Esophagus (tissue), 2 donors: ENCODE measurements around the gene WIPF1. TPM values are rescaled to one million over a fixed set of nuclear protein-coding genes. Genes with fewer than 3 reads are reported as not detected.

Source experiments
- H3K27ac ChIP-seq, 2 donors: one replicate each; pipeline ENCODE4 v1.5.1; 2013; ENCODE audit warnings: low read depth in 2 of 2, mild to moderate bottlenecking in 2 of 2, inconsistent platforms in 1 of 2, low read length in 1 of 2, moderate library complexity in 1 of 2
- H3K27me3 ChIP-seq, 2 donors: one replicate each; pipeline ENCODE4 v1.6.1; 2013; ENCODE audit warnings: low read length in 2 of 2, control low read depth in 1 of 2, mild to moderate bottlenecking in 1 of 2; ENCODE audit not compliant: insufficient read depth in 2 of 2, control insufficient read depth in 1 of 2
- H3K36me3 ChIP-seq, 2 donors: one replicate each; pipeline ENCODE4 v1.6.1; 2013; ENCODE audit warnings: low read length in 1 of 2; ENCODE audit not compliant: control insufficient read depth in 2 of 2, insufficient read depth in 2 of 2
- H3K4me1 ChIP-seq, 2 donors: one replicate each; pipeline ENCODE4 v1.6.1; 2013; ENCODE audit warnings: low read length in 1 of 2; ENCODE audit not compliant: control insufficient read depth in 2 of 2, insufficient read depth in 2 of 2
- H3K4me3 ChIP-seq, 2 donors: one replicate each; pipeline ENCODE4 v1.5.1; 2013; ENCODE audit warnings: low read length in 2 of 2, mild to moderate bottlenecking in 2 of 2, low read depth in 1 of 2, moderate library complexity in 1 of 2
- H3K9me3 ChIP-seq, 2 donors: one replicate each; pipeline ENCODE4 v1.6.1; 2013; ENCODE audit warnings: mild to moderate bottlenecking in 2 of 2, low read depth in 1 of 2, low read length in 1 of 2, moderate library complexity in 1 of 2; ENCODE audit not compliant: control insufficient read depth in 2 of 2, insufficient read depth in 1 of 2
- WGBS, 2 donors: extraction: QIAGEN DNeasy Blood & Tissue Kit; methylation state at CpG; one replicate each; pipeline ENCODE4 v1.1.7; 2013; 5-methylcytosine and 5-hydroxymethylcytosine counted together
- polyA plus RNA-seq, 2 donors: library from polyadenylated mRNA; stranded (reverse); fragments of 200-250 nt; gene quantifications; one replicate each; pipeline ENCODE4 v1.2.3, GENCODE V29; 2013
- donor health status: healthy with polysubstance abuse.
- donor health status: Bipolar disorder and iron deficiency.

Gene WIPF1, protein sequence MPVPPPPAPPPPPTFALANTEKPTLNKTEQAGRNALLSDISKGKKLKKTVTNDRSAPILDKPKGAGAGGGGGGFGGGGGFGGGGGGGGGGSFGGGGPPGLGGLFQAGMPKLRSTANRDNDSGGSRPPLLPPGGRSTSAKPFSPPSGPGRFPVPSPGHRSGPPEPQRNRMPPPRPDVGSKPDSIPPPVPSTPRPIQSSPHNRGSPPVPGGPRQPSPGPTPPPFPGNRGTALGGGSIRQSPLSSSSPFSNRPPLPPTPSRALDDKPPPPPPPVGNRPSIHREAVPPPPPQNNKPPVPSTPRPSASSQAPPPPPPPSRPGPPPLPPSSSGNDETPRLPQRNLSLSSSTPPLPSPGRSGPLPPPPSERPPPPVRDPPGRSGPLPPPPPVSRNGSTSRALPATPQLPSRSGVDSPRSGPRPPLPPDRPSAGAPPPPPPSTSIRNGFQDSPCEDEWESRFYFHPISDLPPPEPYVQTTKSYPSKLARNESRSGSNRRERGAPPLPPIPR
- polyA plus RNA-seq: 1 to 10 TPM; 3.9 to 4.8 TPM

GRCh38 chr2:174597345-174598047 is at the start of gene WIPF1:
WIPF1 (minus strand) TSS chr2:174597804; CDS start chr2:174585573, 12,231 bp downstream.
- WGBS, 2 donors: 49 to 56% methylated on average over 6 of the region's 6 CpGs
- Histone ChIP-seq H3K4me3 (peak within 1 kb of the TSS; percentile 14 to 32), H3K27me3 (no peaks in the 10 kb centered on the region), H3K9me3 (no peaks in the 10 kb centered on the region), H3K27ac (peak within 1 kb of the TSS; percentile 62), H3K4me1 (no peaks in the 10 kb centered on the region), H3K36me3 (no peaks in the 10 kb centered on the region)

DNA sequence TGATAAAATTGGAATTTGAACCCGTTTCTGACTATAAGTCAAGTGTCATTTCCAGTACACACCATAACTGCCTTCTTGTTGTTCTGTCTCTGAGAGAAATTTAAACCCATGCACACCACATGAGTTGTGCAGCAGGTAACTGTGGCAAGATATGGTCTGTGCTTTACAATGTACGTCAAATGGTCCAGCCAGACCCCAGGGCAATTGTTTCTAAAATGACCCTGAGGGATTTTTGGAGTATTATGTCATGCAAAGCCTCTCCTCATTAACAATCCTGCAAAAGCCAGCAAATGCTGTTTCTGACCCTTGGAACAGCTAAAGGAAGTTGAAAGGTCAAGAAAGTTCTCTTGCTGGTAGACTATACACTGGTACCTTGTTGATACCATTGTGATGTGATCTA is 47.7 kb upstream of the WIPF1 start:
- H3K4me1 ChIP-seq: no peaks in the 10 kb centered on the region
- no peak overlapping the region for H3K27ac ChIP-seq
- H3K36me3 ChIP-seq: no peaks in the 10 kb centered on the region
- no peak overlapping the region for H3K4me3 ChIP-seq
- H3K27me3 ChIP-seq: no peaks in the 10 kb centered on the region
- H3K9me3 ChIP-seq: no peaks in the 10 kb centered on the region
- WGBS, 2 donors: 77 to 81% methylated on average over 2 of the region's 2 CpGs

DNA sequence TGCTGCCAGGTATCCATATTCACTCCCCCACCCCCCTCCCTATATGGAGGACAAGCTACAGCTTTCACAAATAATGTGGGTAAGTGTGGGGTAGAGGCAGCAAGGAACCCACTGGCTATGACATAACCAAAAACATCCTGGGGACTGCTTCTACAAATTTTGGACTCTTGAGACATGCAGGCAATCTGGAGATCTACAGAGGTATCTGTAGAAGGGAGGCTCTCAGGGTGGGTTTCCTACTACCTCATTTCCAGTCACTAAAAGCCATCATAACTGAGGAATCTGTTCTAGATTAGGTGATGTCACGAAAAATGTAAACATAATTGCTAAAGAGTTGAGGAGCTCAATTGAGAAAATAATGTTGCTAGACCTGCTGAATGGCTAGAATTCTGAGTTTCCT is 46.8 kb upstream of the WIPF1 start:
- no peaks in the 10 kb centered on the region for H3K27me3 ChIP-seq
- no peak overlapping the region for H3K4me3 ChIP-seq
- H3K36me3 ChIP-seq: no peaks in the 10 kb centered on the region
- no peaks in the 10 kb centered on the region for H3K9me3 ChIP-seq
- H3K27ac ChIP-seq: no peak overlapping the region
- WGBS, 2 donors: 92 to 94% methylated on average over 1 of the region's 1 CpG
- no peaks in the 10 kb centered on the region for H3K4me1 ChIP-seq

DNA sequence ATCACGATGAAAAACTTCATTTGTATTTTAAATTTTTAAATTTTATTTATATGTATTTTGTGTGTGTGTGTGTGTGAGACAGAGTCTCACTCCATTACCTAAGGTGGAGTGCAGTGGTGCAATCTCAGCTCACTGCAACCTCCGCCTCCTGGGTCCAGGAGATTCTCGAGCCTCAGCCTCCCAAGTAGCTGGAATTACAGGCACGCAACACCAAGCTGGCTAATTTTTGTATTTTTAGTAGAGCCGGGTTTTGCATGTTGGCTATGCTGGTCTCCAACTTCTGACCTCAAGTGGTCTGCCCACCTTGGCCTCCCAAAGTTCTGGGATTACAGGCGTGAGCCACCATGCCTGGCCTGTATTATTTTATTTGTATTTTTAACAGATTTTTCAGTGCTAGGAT is 45.8 kb upstream of the WIPF1 start:
- no peaks in the 10 kb centered on the region for H3K9me3 ChIP-seq
- H3K27ac ChIP-seq: no peak overlapping the region
- no peaks in the 10 kb centered on the region for H3K27me3 ChIP-seq
- H3K4me3 ChIP-seq: no peak overlapping the region
- H3K36me3 ChIP-seq: no peaks in the 10 kb centered on the region
- WGBS, 2 donors: 95 to 97% methylated on average over 6 of the region's 6 CpGs
- H3K4me1 ChIP-seq: no peaks in the 10 kb centered on the region

DNA sequence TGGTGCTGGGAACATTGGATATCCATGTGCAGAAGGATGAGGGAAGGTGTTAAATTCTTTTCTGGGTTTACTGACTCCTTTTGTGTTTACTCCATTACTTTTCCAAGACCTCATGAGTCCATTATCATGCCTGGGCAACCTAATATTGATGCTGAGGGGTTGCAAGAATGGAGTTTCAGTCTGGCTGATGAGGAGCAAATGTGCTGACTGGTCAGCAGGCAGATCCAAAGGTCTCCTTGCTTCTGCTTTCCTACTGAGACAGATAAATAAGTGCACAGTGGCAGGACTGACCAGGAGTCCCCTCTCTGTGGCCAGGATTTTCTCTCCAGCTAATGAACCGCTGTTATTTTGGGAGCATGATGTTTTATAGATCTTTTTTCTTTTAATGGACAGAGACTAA is 43.6 kb upstream of the WIPF1 start:
- H3K9me3 ChIP-seq: no peaks in the 10 kb centered on the region
- H3K27me3 ChIP-seq: no peaks in the 10 kb centered on the region
- no peak overlapping the region for H3K4me3 ChIP-seq
- 96 to 100% methylated on average over 1 of the region's 1 CpG for WGBS, 2 donors
- no peaks in the 10 kb centered on the region for H3K36me3 ChIP-seq
- no peaks in the 10 kb centered on the region for H3K4me1 ChIP-seq
- H3K27ac ChIP-seq: no peak overlapping the region

DNA sequence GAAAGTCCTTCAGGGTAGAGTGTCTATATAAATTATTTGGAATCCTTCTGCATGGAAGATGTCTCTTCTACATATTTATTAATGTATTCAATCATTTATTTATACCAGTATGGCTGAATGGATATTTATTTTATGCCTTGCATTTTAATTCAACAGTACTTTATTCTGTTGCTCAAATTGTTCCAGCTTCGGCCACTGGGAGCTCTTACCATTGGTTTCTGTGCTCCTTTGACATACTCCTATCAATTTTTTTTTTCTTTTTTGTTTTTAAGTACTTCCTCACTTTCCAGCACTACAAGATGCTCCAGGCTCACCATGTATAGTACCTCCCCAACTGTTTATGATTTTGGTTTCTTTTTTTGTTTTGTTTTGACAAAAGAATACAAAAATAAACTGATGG is 39.4 kb upstream of the WIPF1 start:
- Histone ChIP-seq H3K36me3 (no peaks in the 10 kb centered on the region), H3K4me3 (no peak overlapping the region), H3K27ac (no peak overlapping the region), H3K4me1 (peaks cover 0 to 3% of the 10 kb centered on the region in 2 donors), H3K27me3 (no peaks in the 10 kb centered on the region), H3K9me3 (no peaks in the 10 kb centered on the region)
- 94 to 95% methylated on average over 1 of the region's 1 CpG for WGBS, 2 donors

DNA sequence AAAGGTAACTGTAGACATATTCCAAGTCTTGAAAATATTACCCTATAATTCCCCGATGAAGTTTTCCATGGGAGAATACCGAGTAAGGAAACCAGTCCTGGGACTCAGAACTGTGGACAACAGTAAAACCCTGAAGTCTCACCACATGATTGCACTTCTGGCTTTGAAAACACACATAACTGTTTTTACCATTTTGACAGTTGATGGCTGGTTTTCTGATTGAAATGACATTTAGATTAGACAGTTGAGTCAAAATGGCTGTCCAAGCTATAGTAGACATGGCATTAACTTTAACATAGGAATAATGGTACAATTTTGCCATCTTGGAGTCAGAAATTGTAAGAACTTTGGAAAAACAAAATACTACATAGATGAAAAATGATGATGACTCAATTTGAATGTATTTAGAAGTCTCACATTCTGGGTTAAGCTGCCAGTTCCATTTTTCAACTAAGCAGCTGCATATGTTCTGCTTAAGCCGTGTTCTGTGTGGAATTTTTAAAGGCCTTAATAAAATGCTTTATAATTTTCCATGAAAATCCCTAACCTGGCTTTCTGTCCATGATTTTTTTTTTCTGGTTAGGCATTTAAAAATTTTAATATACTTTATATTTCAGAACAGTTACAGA is 38.3 kb upstream of the WIPF1 start:
- Histone ChIP-seq H3K27me3 (no peaks in the 10 kb centered on the region), H3K36me3 (no peaks in the 10 kb centered on the region), H3K4me3 (no peak overlapping the region), H3K27ac (no peak overlapping the region), H3K4me1 (peaks cover 0 to 3% of the 10 kb centered on the region in 2 donors), H3K9me3 (no peaks in the 10 kb centered on the region)
- 80 to 90% methylated on average over 3 of the region's 3 CpGs for WGBS, 2 donors

DNA sequence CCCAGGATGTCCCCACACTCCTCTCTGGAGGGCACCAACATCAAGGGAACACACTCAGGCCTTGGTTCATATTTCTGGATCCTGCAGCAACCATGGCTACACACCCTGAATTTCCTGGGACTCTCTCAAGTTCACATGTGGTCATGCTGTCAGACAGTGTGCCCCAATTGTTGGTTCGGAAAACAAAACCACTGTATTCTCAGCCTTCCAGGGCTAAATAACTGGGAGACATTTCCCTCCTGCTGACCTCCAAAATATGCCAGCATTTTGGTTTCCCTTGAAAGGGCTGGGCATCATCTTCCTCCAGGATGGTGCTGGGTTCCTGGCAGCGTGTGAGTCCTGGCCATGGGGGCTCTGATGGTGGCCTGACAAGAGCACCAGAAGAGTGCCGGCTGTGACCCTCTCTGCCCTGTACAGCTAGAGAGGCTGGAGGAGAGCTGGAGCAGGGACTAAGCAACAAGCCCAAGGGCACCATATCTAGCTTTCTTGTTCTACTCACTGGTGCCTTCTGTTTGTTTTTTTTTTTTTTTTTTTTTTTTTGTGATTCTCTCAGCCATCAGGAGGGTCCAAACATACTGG is 37.5 kb upstream of the WIPF1 start:
- Histone ChIP-seq H3K36me3 (no peaks in the 10 kb centered on the region), H3K9me3 (no peaks in the 10 kb centered on the region), H3K27me3 (no peaks in the 10 kb centered on the region), H3K4me1 (peaks cover 0 to 3% of the 10 kb centered on the region in 2 donors), H3K27ac (peak overlapping the region in 1 of 2 donors; percentile 47), H3K4me3 (no peak overlapping the region)
- 84 to 97% methylated on average over 3 of the region's 3 CpGs for WGBS, 2 donors
